MCF 10A (cell line): ENCODE results near the gene MAN2B1. TPM values are rescaled to one million over a fixed set of nuclear protein-coding genes. Genes with fewer than 3 reads are reported as not detected.
A peak's percentile ranks its signal among the peaks of the same experiment; 100 is the strongest.

Source experiments
- BruUV-seq: library from RNA; stranded (reverse); fragments of 400-500 nt; replicated peaks from 2 replicates; lab custom pipeline; 2021; lab: Mats Ljungman, UMichigan
- CTCF ChIA-PET: fragments of 300-600 bp; sonication (Branson Sonifier 250); formaldehyde crosslinking; extraction: SDS; loops from one replicate; lab custom pipeline; 2021; ENCODE audit warnings: antibody characterized with exemption, inconsistent platforms; lab: Yijun Ruan, JAX
- POLR2A ChIA-PET: fragments of 300-600, 350-650 bp; sonication (Branson Sonifier 250); formaldehyde crosslinking; extraction: SDS; loops from one replicate; lab custom pipeline; 2020; ENCODE audit warnings: antibody characterized with exemption, inconsistent platforms; lab: Yijun Ruan, JAX
- DNase-seq: peaks from one replicate; pipeline ENCODE4 v3.0.0-alpha.2; 2018; ENCODE audit not compliant: unreplicated experiment
- H3K27ac Mint-ChIP-seq: one replicate; pipeline ENCODE4 v1.8.0; 2022; ENCODE audit warnings: mild to moderate bottlenecking, low read depth, mixed read lengths; ENCODE audit not compliant: unreplicated experiment
- H3K27me3 Mint-ChIP-seq: one replicate; pipeline ENCODE4 v1.8.0; 2022; ENCODE audit warnings: mixed read lengths; ENCODE audit not compliant: insufficient read depth, unreplicated experiment
- H3K36me3 Mint-ChIP-seq: one replicate; pipeline ENCODE4 v1.8.0; 2022; ENCODE audit warnings: mild to moderate bottlenecking, moderate library complexity, mixed read lengths; ENCODE audit not compliant: insufficient read depth, unreplicated experiment
- H3K4me1 Mint-ChIP-seq: one replicate; pipeline ENCODE4 v1.8.0; 2022; ENCODE audit warnings: mixed read lengths; ENCODE audit not compliant: insufficient read depth, unreplicated experiment
- H3K4me3 Mint-ChIP-seq: one replicate; pipeline ENCODE4 v1.8.0; 2022; ENCODE audit warnings: mild to moderate bottlenecking, moderate library complexity, mixed read lengths; ENCODE audit not compliant: unreplicated experiment
- H3K9me3 Mint-ChIP-seq: one replicate; pipeline ENCODE4 v1.8.0; 2022; ENCODE audit warnings: mixed read lengths; ENCODE audit not compliant: unreplicated experiment
- CTCF ChIP-seq: fragments of 200-600 bp; IDR thresholded peaks from one replicate; pipeline ENCODE4 v1.8.0; 2022; ENCODE audit warnings: antibody characterized with exemption, mild to moderate bottlenecking; ENCODE audit not compliant: unreplicated experiment
- intact Hi-C: fragments of 100-400 bp; cut with micrococcal nuclease; formaldehyde crosslinking; loops from 2 replicates; pipeline ENCODE4 v1.14.1; 2022
- total RNA-seq: library from RNA; stranded (reverse); gene quantifications from 2 replicates; pipeline ENCODE4 v1.2.3, GENCODE V29; 2022

MAN2B1 gene
- total RNA-seq, 1 experiment from 2014 or later, result 53.8 TPM

DNA sequence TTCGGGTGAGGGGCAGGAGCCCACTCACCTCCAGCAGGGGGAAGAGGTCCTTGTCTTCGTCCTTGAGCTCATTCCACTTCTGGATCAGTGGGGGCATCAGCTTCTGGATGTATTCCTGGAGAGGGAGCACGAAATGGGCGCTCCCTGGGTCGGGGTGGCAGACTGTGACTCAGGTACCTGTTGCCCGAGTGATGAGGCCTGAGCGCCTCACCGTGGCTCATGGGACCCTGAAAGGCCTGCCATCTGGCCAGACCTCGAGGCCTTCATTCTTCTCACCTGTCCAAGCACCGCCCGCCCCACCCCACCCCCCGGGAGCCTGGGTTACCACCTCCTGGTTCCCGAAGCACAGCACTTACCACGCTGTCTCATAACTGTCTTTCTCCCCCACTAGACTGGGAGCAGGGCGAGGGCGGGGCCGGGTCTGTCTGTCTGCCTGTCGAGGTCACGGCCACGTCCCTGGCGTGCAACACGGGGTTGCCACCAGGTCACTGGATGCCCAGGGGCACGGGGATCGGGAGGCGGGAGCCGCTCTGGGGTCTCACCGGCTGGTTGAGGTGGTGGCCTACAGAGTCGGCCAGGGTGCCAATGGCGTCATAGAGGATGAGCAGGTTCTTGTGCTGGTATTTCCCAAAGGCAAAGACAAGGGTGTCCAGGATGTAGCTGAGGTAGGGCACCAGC is 39.3 kb upstream of the MAN2B1 start:
- DNase-seq, result no peak
- Mint-ChIP-seq H3K9me3 (no peaks in the 10 kb centered on the region), H3K36me3 (peaks cover 95% of the 10 kb centered on the region), H3K27ac (no peak overlapping the region), H3K4me3 (no peak overlapping the region), H3K4me1 (no peaks in the 10 kb centered on the region), H3K27me3 (no peaks in the 10 kb centered on the region)
- no peak for TF ChIP-seq CTCF
- intact Hi-C loops, result no loop called here
- ChIA-PET CTCF (no interaction called here), POLR2A (interaction anchor here (0.5 to 3.1 kb wide), 3 partner anchors 9 to 133 kb away, joined by 3 to 13 read pairs (median 3); partner anchors contain the start of genes FBXW9 and MAST1)
- no TSS peak for BruUV-seq

DNA sequence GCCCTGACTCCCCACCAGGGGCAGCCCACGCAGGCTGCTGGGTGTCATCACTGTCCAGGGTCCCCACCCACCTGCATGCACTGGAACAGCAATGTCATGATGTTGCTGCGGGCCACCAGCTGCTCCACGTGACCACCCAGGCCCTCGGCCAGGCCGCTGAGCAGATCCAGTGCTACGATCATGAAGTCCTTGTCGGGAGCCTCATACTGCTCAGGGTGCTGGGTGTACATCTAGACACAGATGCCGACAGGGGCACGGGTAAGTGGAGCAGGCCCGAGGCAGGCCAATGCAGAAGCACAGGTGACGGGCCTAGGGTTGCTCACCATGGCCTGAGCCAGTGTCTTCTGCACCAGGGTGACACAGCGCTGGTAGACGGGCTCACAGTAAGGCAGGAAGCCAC is 38.6 kb upstream of the MAN2B1 start:
- H3K36me3 Mint-ChIP-seq, result peaks cover 95% of the 10 kb centered on the region

GRCh38 chr19:12703046-12703445 is 36.5 kb upstream of the MAN2B1 start:
- POLR2A ChIA-PET, result no interaction called here
- H3K27me3 Mint-ChIP-seq, result no peaks in the 10 kb centered on the region
- no peak overlapping the region for H3K27ac Mint-ChIP-seq
- H3K4me3 Mint-ChIP-seq, result no peak overlapping the region
- peaks cover 3% of the 10 kb centered on the region for H3K4me1 Mint-ChIP-seq
- CTCF ChIA-PET, result interaction anchor here (0.6 to 1.3 kb wide), 4 partner anchors 25 to 1302 kb away, joined by 3 to 4 read pairs (median 3); no protein-coding TSS in a partner anchor
- no peaks in the 10 kb centered on the region for H3K9me3 Mint-ChIP-seq
- DNase-seq, result peak; percentile 37
- H3K36me3 Mint-ChIP-seq, result peaks cover 90% of the 10 kb centered on the region
- intact Hi-C loops, result no loop called here
- TF ChIP-seq CTCF, result no peak
- no TSS peak for BruUV-seq

More for the DNA sequence above, 38.6 kb upstream of the MAN2B1 start:
- no peak overlapping the region for H3K4me3 Mint-ChIP-seq
- TF ChIP-seq CTCF, result no peak
- ChIA-PET POLR2A (interaction anchor here (1.1 kb wide), 1 partner anchor 8 kb away, joined by 3 read pairs; the partner anchor contains the start of gene FBXW9), CTCF (no interaction called here)
- intact Hi-C loops, result no loop called here
- H3K27ac Mint-ChIP-seq, result no peak overlapping the region
- H3K4me1 Mint-ChIP-seq, result no peaks in the 10 kb centered on the region
- H3K9me3 Mint-ChIP-seq, result no peaks in the 10 kb centered on the region
- no TSS peak for BruUV-seq
- no peaks in the 10 kb centered on the region for H3K27me3 Mint-ChIP-seq
- no peak for DNase-seq

DNA sequence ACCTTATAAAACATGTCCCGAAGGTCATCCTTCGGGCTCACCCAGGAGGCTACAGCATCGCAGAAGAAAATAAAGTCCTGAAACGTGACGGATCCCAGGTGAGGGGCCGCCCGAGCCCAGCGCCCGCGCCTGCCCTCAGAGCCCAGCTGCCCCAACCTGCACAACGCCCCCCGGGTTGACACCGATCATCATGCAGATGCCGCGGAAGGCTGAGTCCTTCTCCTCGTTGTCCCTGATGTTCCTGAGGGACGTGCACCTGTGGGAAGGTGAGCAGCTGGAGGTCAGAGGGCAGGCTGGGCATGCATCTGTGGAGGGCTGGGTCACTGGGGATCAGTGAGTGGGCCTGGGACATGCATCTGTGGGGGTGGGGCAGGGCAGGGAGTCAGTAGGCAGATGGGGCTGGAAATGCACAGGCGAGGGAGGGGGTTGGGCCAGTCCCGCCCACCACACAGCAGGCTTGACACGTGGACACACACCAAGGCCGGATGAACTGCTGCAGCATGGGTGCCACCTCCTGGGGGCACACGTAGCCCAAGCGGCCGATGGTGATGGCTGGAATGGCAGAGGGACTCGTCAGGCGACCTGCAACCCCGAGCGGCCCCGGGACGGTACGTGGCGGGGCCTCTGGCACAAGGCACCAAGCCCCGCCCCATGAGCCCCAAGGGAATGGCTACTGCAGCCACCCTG is 35.2 kb upstream of the MAN2B1 start:
- Mint-ChIP-seq H3K27me3 (no peaks in the 10 kb centered on the region), H3K4me3 (no peak overlapping the region), H3K9me3 (no peaks in the 10 kb centered on the region), H3K4me1 (peaks cover 5% of the 10 kb centered on the region), H3K36me3 (peaks cover 83% of the 10 kb centered on the region), H3K27ac (no peak overlapping the region)
- intact Hi-C loops, result no loop called here
- CTCF ChIA-PET, result no interaction called here
- DNase-seq, result no peak
- no peak for TF ChIP-seq CTCF
- BruUV-seq, result no TSS peak
- POLR2A ChIA-PET, result no interaction called here
